IPS DF 6.9 (cell line): ENCODE measurements around the gene JAK3.

Experiments
- DNase-seq: peaks from one replicate; pipeline ENCODE4 v3.0.0-alpha.2; 2013; ENCODE audit warnings: low read depth, low spot score
- H3K27ac ChIP-seq: one replicate; pipeline ENCODE4 v1.5.1; 2013; ENCODE audit warnings: low read length, control low read depth
- H3K27me3 ChIP-seq: 2 replicates; pipeline ENCODE4 v1.6.1; 2013; ENCODE audit warnings: mild to moderate bottlenecking, low read length; ENCODE audit not compliant: control insufficient read depth, insufficient read depth
- H3K36me3 ChIP-seq: 2 replicates; pipeline ENCODE4 v1.6.1; 2013; ENCODE audit warnings: low read length; ENCODE audit not compliant: control insufficient read depth, insufficient read depth
- H3K4me1 ChIP-seq: 2 replicates; pipeline ENCODE4 v1.6.1; 2013; ENCODE audit warnings: low read length; ENCODE audit not compliant: control insufficient read depth, insufficient read depth
- H3K4me3 ChIP-seq: 2 replicates; pipeline ENCODE4 v1.5.1; 2013; ENCODE audit warnings: mild to moderate bottlenecking, low read length
- H3K9me3 ChIP-seq: 2 replicates; pipeline ENCODE4 v1.6.1; 2013; ENCODE audit warnings: low read length, inconsistent platforms; ENCODE audit not compliant: control insufficient read depth, insufficient read depth
- WGBS: extraction: QIAGEN DNeasy Blood & Tissue Kit; methylation state at CpG from one replicate; pipeline ENCODE4 v1.1.7; 2013; ENCODE audit warnings: mixed read lengths, missing lambda C conversion rate; ENCODE audit not compliant: insufficient read length, insufficient coverage; 5-methylcytosine and 5-hydroxymethylcytosine counted together

Gene JAK3

GRCh38 chr19:17836530-17836929, 11.3 kb downstream of the JAK3 start:
- no peak for DNase-seq
- no CpG with 5 or more reads among the region's 4 CpGs for WGBS
- Histone ChIP-seq H3K36me3 (no peaks in the 10 kb centered on the region), H3K27ac (no peak overlapping the region), H3K4me1 (peaks cover 2% of the 10 kb centered on the region; the same call in 1 of the 2 replicates), H3K27me3 (no peaks in the 10 kb centered on the region), H3K9me3 (no peaks in the 10 kb centered on the region), H3K4me3 (no peak overlapping the region)

- Histone ChIP-seq H3K4me3 (no peak overlapping the region), H3K4me1 (0 out of 2 replicates have a peak, but pooled peaks cover 1% of the 10 kb centered on the region), H3K36me3 (no peaks in the 10 kb centered on the region), H3K27me3 (no peaks in the 10 kb centered on the region), H3K27ac (no peak overlapping the region), H3K9me3 (no peaks in the 10 kb centered on the region)
- no CpG with 5 or more reads among the region's 8 CpGs for WGBS
- no peak for DNase-seq
Measured at GRCh38 chr19:17835182-17836006, 12.4 kb downstream of the JAK3 start.

- WGBS: no CpG with 5 or more reads among the region's 27 CpGs
- no peaks in the 10 kb centered on the region for H3K9me3 ChIP-seq
Measured at GRCh38 chr19:17834350-17835181, 13.2 kb downstream of the JAK3 start.

GRCh38 chr19:17832443-17833208, 15.2 kb downstream of the JAK3 start:
- Histone ChIP-seq H3K4me1 (0 out of 2 replicates have a peak, but pooled peaks cover 1% of the 10 kb centered on the region), H3K9me3 (no peaks in the 10 kb centered on the region), H3K27ac (no peak overlapping the region), H3K36me3 (no peaks in the 10 kb centered on the region), H3K4me3 (no peak overlapping the region), H3K27me3 (no peaks in the 10 kb centered on the region)
- DNase-seq: no peak
- no CpG with 5 or more reads among the region's 17 CpGs for WGBS

More at GRCh38 chr19:17834350-17835181, 13.2 kb downstream of the JAK3 start:
- H3K36me3 ChIP-seq: no peaks in the 10 kb centered on the region
- H3K4me3 ChIP-seq: no peak overlapping the region
- no peak overlapping the region for H3K27ac ChIP-seq
- no peak for DNase-seq
- H3K27me3 ChIP-seq: no peaks in the 10 kb centered on the region
- 0 out of 2 replicates have a peak, but pooled peaks cover 1% of the 10 kb centered on the region for H3K4me1 ChIP-seq

- Histone ChIP-seq H3K4me1 (0 out of 2 replicates have a peak, but pooled peaks cover 1% of the 10 kb centered on the region), H3K36me3 (no peaks in the 10 kb centered on the region), H3K27me3 (no peaks in the 10 kb centered on the region), H3K4me3 (peak overlapping the region; percentile 52; the same call in 1 of the 2 replicates), H3K27ac (no peak overlapping the region), H3K9me3 (no peaks in the 10 kb centered on the region)
- no peak for DNase-seq
- WGBS: no CpG with 5 or more reads among the region's 25 CpGs
Measured at GRCh38 chr19:17831419-17831888, 16.3 kb downstream of the JAK3 start.

- Histone ChIP-seq H3K27ac (no peak overlapping the region), H3K27me3 (no peaks in the 10 kb centered on the region), H3K4me1 (0 out of 2 replicates have a peak, but pooled peaks cover 1% of the 10 kb centered on the region), H3K9me3 (no peaks in the 10 kb centered on the region), H3K4me3 (peak overlapping the region; percentile 52; the same call in 1 of the 2 replicates), H3K36me3 (no peaks in the 10 kb centered on the region)
- no CpG with 5 or more reads among the region's 50 CpGs for WGBS
- peak; percentile 68 for DNase-seq
Measured at GRCh38 chr19:17830567-17831418, 17.0 kb downstream of the JAK3 start.

- Histone ChIP-seq H3K4me3 (peak overlapping the region; percentile 31; the same call in 1 of the 2 replicates), H3K36me3 (no peaks in the 10 kb centered on the region), H3K27me3 (no peaks in the 10 kb centered on the region), H3K4me1 (0 out of 2 replicates have a peak, but pooled peaks cover 1% of the 10 kb centered on the region), H3K9me3 (no peaks in the 10 kb centered on the region), H3K27ac (no peak overlapping the region)
- peak; percentile 82 for DNase-seq
- no CpG with 5 or more reads among the region's 29 CpGs for WGBS
Measured at GRCh38 chr19:17829855-17830566, 17.8 kb downstream of the JAK3 start.

GRCh38 chr19:17826508-17827056, 21.2 kb downstream of the JAK3 start:
- no peaks in the 10 kb centered on the region for H3K9me3 ChIP-seq
- WGBS: no CpG with 5 or more reads among the region's 13 CpGs
- H3K27me3 ChIP-seq: no peaks in the 10 kb centered on the region
- H3K36me3 ChIP-seq: no peaks in the 10 kb centered on the region
- no peak overlapping the region for H3K27ac ChIP-seq
- H3K4me3 ChIP-seq: no peak overlapping the region
- 0 out of 2 replicates have a peak, but pooled peaks cover 1% of the 10 kb centered on the region for H3K4me1 ChIP-seq
- no peak for DNase-seq

- H3K4me1 ChIP-seq: no peaks in the 10 kb centered on the region
- no peak for DNase-seq
- H3K36me3 ChIP-seq: no peaks in the 10 kb centered on the region
- H3K9me3 ChIP-seq: no peaks in the 10 kb centered on the region
- H3K4me3 ChIP-seq: no peak overlapping the region
- no CpG with 5 or more reads among the region's 8 CpGs for WGBS
- H3K27ac ChIP-seq: no peak overlapping the region
- H3K27me3 ChIP-seq: no peaks in the 10 kb centered on the region
Measured at GRCh38 chr19:17824339-17824738, 23.4 kb downstream of the JAK3 start.
